GM23338 (cell line): ENCODE measurements around the gene ADGRV1. TPM values are rescaled to one million over a fixed set of nuclear protein-coding genes. Genes with fewer than 3 reads are reported as not detected.

Source experiments
- ATAC-seq: fragments of 200-7000 bp; cut with Tn5 transposase; 3 replicates; pipeline ENCODE4 v1.9.1; 2020
- DNase-seq: peaks from one replicate; pipeline ENCODE4 v3.0.0-alpha.2; 2015; ENCODE audit warnings: low spot score
- H2AFZ ChIP-seq: fragments of 200-600 bp; sonication (generic); 2 replicates; pipeline ENCODE4 v1.8.0; 2016; ENCODE audit warnings: antibody characterized with exemption, mild to moderate bottlenecking, moderate library complexity
- H3F3A ChIP-seq: fragments of 200-600 bp; sonication (generic); replicated peaks from 2 replicates; pipeline ENCODE4 v1.8.0; 2017; ENCODE audit warnings: antibody characterized with exemption, mixed run types, low read depth
- H3K27ac ChIP-seq: fragments of 200-600 bp; sonication (generic); 2 replicates; pipeline ENCODE4 v1.6.1; 2016; ENCODE audit warnings: low read depth
- H3K27me3 ChIP-seq: fragments of 200-600 bp; sonication (generic); 2 replicates; pipeline ENCODE4 v1.8.0; 2016; ENCODE audit warnings: mild to moderate bottlenecking, mixed run types, moderate library complexity; ENCODE audit not compliant: insufficient read depth
- H3K36me3 ChIP-seq: fragments of 200-600 bp; sonication (generic); 2 replicates; pipeline ENCODE4 v1.8.0; 2016; ENCODE audit warnings: mild to moderate bottlenecking; ENCODE audit not compliant: insufficient read depth
- H3K4me1 ChIP-seq: fragments of 200-600 bp; sonication (generic); 2 replicates; pipeline ENCODE4 v1.8.0; 2016; ENCODE audit warnings: mild to moderate bottlenecking, moderate library complexity; ENCODE audit not compliant: insufficient read depth
- H3K4me2 ChIP-seq: fragments of 200-600 bp; sonication (generic); 2 replicates; pipeline ENCODE4 v1.7.1; 2017; ENCODE audit warnings: mixed run types
- H3K4me3 ChIP-seq: fragments of 200-600 bp; sonication (generic); 2 replicates; pipeline ENCODE4 v1.6.1; 2016; ENCODE audit warnings: mixed run types
- H3K79me2 ChIP-seq: fragments of 200-600 bp; sonication (generic); replicated peaks from 2 replicates; pipeline ENCODE4 v1.8.0; 2017; ENCODE audit warnings: mild to moderate bottlenecking; ENCODE audit not compliant: insufficient read depth
- H3K9me2 ChIP-seq: fragments of 200-600 bp; sonication (generic); 2 replicates; pipeline ENCODE4 v1.8.0; 2017; ENCODE audit not compliant: insufficient read depth
- H4K20me1 ChIP-seq: fragments of 200-600 bp; sonication (generic); replicated peaks from 2 replicates; pipeline ENCODE4 v1.8.0; 2017; ENCODE audit warnings: mild to moderate bottlenecking; ENCODE audit not compliant: insufficient read depth
- H3K27ac Mint-ChIP-seq: 2 replicates; pipeline ENCODE4 v1.8.0; 2020; ENCODE audit warnings: inconsistent platforms, mild to moderate bottlenecking, moderate library complexity, mixed read lengths
- H3K27me3 Mint-ChIP-seq: 3 replicates; pipeline ENCODE4 v1.8.0; 2022; ENCODE audit warnings: low read depth, mild to moderate bottlenecking, moderate library complexity, mixed read lengths, inconsistent platforms; ENCODE audit not compliant: insufficient read depth, poor library complexity
- H3K36me3 Mint-ChIP-seq: 3 replicates; pipeline ENCODE4 v1.8.0; 2021; ENCODE audit warnings: low read depth, mild to moderate bottlenecking, inconsistent platforms, moderate library complexity, mixed read lengths
- H3K4me1 Mint-ChIP-seq: 3 replicates; pipeline ENCODE4 v1.8.0; 2020; ENCODE audit warnings: mild to moderate bottlenecking, inconsistent platforms, mixed read lengths
- H3K4me3 Mint-ChIP-seq: 3 replicates; pipeline ENCODE4 v1.8.0; 2021; ENCODE audit warnings: moderate library complexity, mild to moderate bottlenecking, inconsistent platforms, mixed read lengths
- H3K9me3 Mint-ChIP-seq: 3 replicates; pipeline ENCODE4 v1.8.0; 2020; ENCODE audit warnings: moderate library complexity, mild to moderate bottlenecking, inconsistent platforms, mixed read lengths
- CREB1 ChIP-seq: fragments of 250-450 bp; sonication (Bioruptor Pico); IDR thresholded peaks from 2 replicates; pipeline ENCODE4 v1.5.0; 2020; ENCODE audit warnings: low read depth, mild to moderate bottlenecking, moderate library complexity
- ETS1 ChIP-seq: IDR thresholded peaks from 2 replicates; pipeline ENCODE4 v1.6.1; 2016; ENCODE audit warnings: antibody characterized with exemption
- EZH2 ChIP-seq: fragments of 200-600 bp; sonication (generic); IDR thresholded peaks from one replicate; pipeline ENCODE4 v1.8.0; 2017; ENCODE audit warnings: antibody characterized with exemption, mild to moderate bottlenecking, low read depth; ENCODE audit not compliant: unreplicated experiment
- EZH2phosphoT487 ChIP-seq: fragments of 200-600 bp; sonication (generic); IDR thresholded peaks from one replicate; pipeline ENCODE4 v1.8.1; 2018; ENCODE audit warnings: antibody characterized with exemption; ENCODE audit not compliant: unreplicated experiment
- JUNB ChIP-seq: IDR thresholded peaks from one replicate; pipeline ENCODE4 v1.6.1; 2016; ENCODE audit warnings: antibody characterized with exemption; ENCODE audit not compliant: unreplicated experiment
- NANOG ChIP-seq: IDR thresholded peaks from 2 replicates; pipeline ENCODE4 v1.6.1; 2016; ENCODE audit warnings: antibody characterized with exemption, borderline replicate concordance
- STAT1 ChIP-seq: IDR thresholded peaks from one replicate; pipeline ENCODE4 v1.6.1; 2016; ENCODE audit warnings: antibody characterized with exemption; ENCODE audit not compliant: unreplicated experiment
- ZNF331 ChIP-seq: fragments of 250-450 bp; sonication (Bioruptor Pico); IDR thresholded peaks from 2 replicates; pipeline ENCODE4 v1.5.0; 2020; ENCODE audit warnings: low read depth, mild to moderate bottlenecking, moderate library complexity
- polyA plus RNA-seq: library from polyadenylated mRNA; unstranded; fragments of >200 nt; fragmentation: Nextera tagmentation; extraction: Ambion mirVana; gene quantifications from 2 replicates; pipeline ENCODE4 v1.2.1, GENCODE V29; 2016
- total RNA-seq: library from RNA; depleted of rRNA; stranded (reverse); fragments of >200 nt; shearing (Covaris generic); gene quantifications from 2 replicates; pipeline ENCODE4 v1.2.3, GENCODE V29; 2014
- TF ChIP-seq, protein P1 (sequence below), 2 experiments: fragments of 200-600 bp in 1 of 2; sonication (generic) in 1 of 2; conservative IDR thresholded peaks; 2 replicates each; pipeline versions ENCODE4 v1.5.1 to v1.6.1; 2016 to 2017; ENCODE audit warnings: antibody characterized with exemption in 2 of 2, low read depth in 2 of 2, mild to moderate bottlenecking in 2 of 2, moderate library complexity in 1 of 2
- TF ChIP-seq, protein P2 (sequence below): IDR thresholded peaks from one replicate; pipeline ENCODE4 v1.6.1; 2018; ENCODE audit warnings: antibody characterized with exemption; ENCODE audit not compliant: unreplicated experiment

Gene ADGRV1
- total and polyA plus RNA-seq, 2 experiments from 2014 or later = 46.1 to 149 TPM

GRCh38 chr5:91052977-91053740 is 494.6 kb downstream of the ADGRV1 start (continued):
- TF ChIP-seq, protein P1, sequence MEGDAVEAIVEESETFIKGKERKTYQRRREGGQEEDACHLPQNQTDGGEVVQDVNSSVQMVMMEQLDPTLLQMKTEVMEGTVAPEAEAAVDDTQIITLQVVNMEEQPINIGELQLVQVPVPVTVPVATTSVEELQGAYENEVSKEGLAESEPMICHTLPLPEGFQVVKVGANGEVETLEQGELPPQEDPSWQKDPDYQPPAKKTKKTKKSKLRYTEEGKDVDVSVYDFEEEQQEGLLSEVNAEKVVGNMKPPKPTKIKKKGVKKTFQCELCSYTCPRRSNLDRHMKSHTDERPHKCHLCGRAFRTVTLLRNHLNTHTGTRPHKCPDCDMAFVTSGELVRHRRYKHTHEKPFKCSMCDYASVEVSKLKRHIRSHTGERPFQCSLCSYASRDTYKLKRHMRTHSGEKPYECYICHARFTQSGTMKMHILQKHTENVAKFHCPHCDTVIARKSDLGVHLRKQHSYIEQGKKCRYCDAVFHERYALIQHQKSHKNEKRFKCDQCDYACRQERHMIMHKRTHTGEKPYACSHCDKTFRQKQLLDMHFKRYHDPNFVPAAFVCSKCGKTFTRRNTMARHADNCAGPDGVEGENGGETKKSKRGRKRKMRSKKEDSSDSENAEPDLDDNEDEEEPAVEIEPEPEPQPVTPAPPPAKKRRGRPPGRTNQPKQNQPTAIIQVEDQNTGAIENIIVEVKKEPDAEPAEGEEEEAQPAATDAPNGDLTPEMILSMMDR (conservative IDR thresholded peaks at IDR 0.05; ENCODE audit: low read depth in 2 of 2) = no peak
- TF ChIP-seq CREB1 (CRISPR knock-in tag) = no peak

- Histone ChIP-seq H3K27ac (no peak overlapping the region), H3K9me2 (no peaks in the 10 kb centered on the region), H3K4me2 (no peak overlapping the region), H3K27me3 (no peaks in the 10 kb centered on the region), H3K79me2 (0 out of 2 replicates have a peak, but pooled peaks cover 3% of the 10 kb centered on the region), H3K4me3 (no peak overlapping the region), H4K20me1 (no peaks in the 10 kb centered on the region), H3K36me3 (no peaks in the 10 kb centered on the region), H3K4me1 (peaks cover 3% of the 10 kb centered on the region; the same call in 1 of the 2 replicates), H3F3A (no peaks in the 10 kb centered on the region), H2AFZ (no peak overlapping the region)
- no peaks in the 10 kb centered on the region for H3K9me3 Mint-ChIP-seq
- H3K27ac Mint-ChIP-seq = no peak overlapping the region
- ATAC-seq = no peak
- DNase-seq = no peak
- no peaks in the 10 kb centered on the region for H3K36me3 Mint-ChIP-seq
- peaks cover 12% of the 10 kb centered on the region for H3K4me1 Mint-ChIP-seq
- no peaks in the 10 kb centered on the region for H3K27me3 Mint-ChIP-seq
- H3K4me3 Mint-ChIP-seq = no peak overlapping the region
- TF ChIP-seq, protein P2, sequence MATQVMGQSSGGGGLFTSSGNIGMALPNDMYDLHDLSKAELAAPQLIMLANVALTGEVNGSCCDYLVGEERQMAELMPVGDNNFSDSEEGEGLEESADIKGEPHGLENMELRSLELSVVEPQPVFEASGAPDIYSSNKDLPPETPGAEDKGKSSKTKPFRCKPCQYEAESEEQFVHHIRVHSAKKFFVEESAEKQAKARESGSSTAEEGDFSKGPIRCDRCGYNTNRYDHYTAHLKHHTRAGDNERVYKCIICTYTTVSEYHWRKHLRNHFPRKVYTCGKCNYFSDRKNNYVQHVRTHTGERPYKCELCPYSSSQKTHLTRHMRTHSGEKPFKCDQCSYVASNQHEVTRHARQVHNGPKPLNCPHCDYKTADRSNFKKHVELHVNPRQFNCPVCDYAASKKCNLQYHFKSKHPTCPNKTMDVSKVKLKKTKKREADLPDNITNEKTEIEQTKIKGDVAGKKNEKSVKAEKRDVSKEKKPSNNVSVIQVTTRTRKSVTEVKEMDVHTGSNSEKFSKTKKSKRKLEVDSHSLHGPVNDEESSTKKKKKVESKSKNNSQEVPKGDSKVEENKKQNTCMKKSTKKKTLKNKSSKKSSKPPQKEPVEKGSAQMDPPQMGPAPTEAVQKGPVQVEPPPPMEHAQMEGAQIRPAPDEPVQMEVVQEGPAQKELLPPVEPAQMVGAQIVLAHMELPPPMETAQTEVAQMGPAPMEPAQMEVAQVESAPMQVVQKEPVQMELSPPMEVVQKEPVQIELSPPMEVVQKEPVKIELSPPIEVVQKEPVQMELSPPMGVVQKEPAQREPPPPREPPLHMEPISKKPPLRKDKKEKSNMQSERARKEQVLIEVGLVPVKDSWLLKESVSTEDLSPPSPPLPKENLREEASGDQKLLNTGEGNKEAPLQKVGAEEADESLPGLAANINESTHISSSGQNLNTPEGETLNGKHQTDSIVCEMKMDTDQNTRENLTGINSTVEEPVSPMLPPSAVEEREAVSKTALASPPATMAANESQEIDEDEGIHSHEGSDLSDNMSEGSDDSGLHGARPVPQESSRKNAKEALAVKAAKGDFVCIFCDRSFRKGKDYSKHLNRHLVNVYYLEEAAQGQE = no peak
- TF ChIP-seq, protein P1 (conservative IDR thresholded peaks at IDR 0.05; ENCODE audit: low read depth in 2 of 2) = no peak
- TF ChIP-seq ZNF331 (CRISPR knock-in tag) (no peak), EZH2phosphoT487 (no peak), CREB1 (CRISPR knock-in tag) (no peak), EZH2 (no peak), NANOG (no peak), STAT1 (no peak), ETS1 (no peak), JUNB (no peak)
These were observed 495.1 kb downstream of the ADGRV1 start for GRCh38 chr5:91053741-91054025.
